Liver (tissue), 9 donors: ENCODE measurements around the gene PDLIM4. TPM values are rescaled to one million over a fixed set of nuclear protein-coding genes. Genes with fewer than 3 reads are reported as not detected.

Source experiments
- DNase-seq: peaks from one replicate; pipeline ENCODE4 v3.0.0-alpha.2; 2017; ENCODE audit warnings: low spot score
- H3K27ac ChIP-seq, 2 donors: one replicate each; pipeline ENCODE4 v1.7.0; 2013; ENCODE audit warnings: inconsistent platforms in 2 of 2, low read length in 2 of 2, control low read depth in 1 of 2, low read depth in 1 of 2, mild to moderate bottlenecking in 1 of 2
- H3K27me3 ChIP-seq, 4 donors: one replicate each; pipeline versions ENCODE4 v1.6.1 to v1.7.0; 2013; ENCODE audit warnings: low read length in 3 of 4, inconsistent platforms in 1 of 4, mild to moderate bottlenecking in 1 of 4, moderate library complexity in 1 of 4; ENCODE audit not compliant: control insufficient read depth in 4 of 4, insufficient read depth in 4 of 4
- H3K36me3 ChIP-seq, 4 donors: one replicate each; pipeline versions ENCODE4 v1.6.1 to v1.7.0; 2013; ENCODE audit warnings: low read length in 3 of 4, mild to moderate bottlenecking in 3 of 4, low read depth in 1 of 4, moderate library complexity in 1 of 4; ENCODE audit not compliant: control insufficient read depth in 4 of 4, insufficient read depth in 3 of 4
- H3K4me1 ChIP-seq, 4 donors: one replicate each; pipeline versions ENCODE4 v1.6.1 to v1.7.0; 2013; ENCODE audit warnings: low read length in 3 of 4, mild to moderate bottlenecking in 3 of 4, moderate library complexity in 1 of 4; ENCODE audit not compliant: control insufficient read depth in 4 of 4, insufficient read depth in 4 of 4
- H3K4me3 ChIP-seq, 3 donors: one replicate each; pipeline versions ENCODE4 v1.6.1 to v1.7.0; 2013; ENCODE audit warnings: low read length in 3 of 3, control low read depth in 1 of 3, low read depth in 1 of 3, mild to moderate bottlenecking in 1 of 3
- H3K9ac ChIP-seq, 2 donors: one replicate each; pipeline ENCODE4 v1.7.0; 2013; ENCODE audit warnings: low read length in 2 of 2, mild to moderate bottlenecking in 2 of 2, moderate library complexity in 2 of 2, control low read depth in 1 of 2, low read depth in 1 of 2
- H3K9me3 ChIP-seq, 4 donors: one replicate each; pipeline versions ENCODE4 v1.6.1 to v1.7.0; 2013; ENCODE audit warnings: low read length in 3 of 4; ENCODE audit not compliant: control insufficient read depth in 4 of 4
- CTCF ChIP-seq: fragments of 150-350 bp; IDR thresholded peaks from 2 replicates; pipeline ENCODE4 v1.5.1; 2017; ENCODE audit warnings: improper control_type of control experiment, low read depth, low read length; ENCODE audit not compliant: missing input control
- EGR1 ChIP-seq, 2 donors: IDR thresholded peaks; 2 replicates each; pipeline ENCODE4 v1.6.1; 2016 to 2018; ENCODE audit warnings: antibody characterized with exemption in 2 of 2, low read depth in 2 of 2
- GABPA ChIP-seq, 2 donors: IDR thresholded peaks in 1 of 2; conservative IDR thresholded peaks in 1 of 2; 2 replicates each; pipeline ENCODE4 v1.6.1; 2016; ENCODE audit warnings: antibody characterized with exemption in 2 of 2, mild to moderate bottlenecking in 1 of 2, moderate library complexity in 1 of 2
- HNF4G ChIP-seq: IDR thresholded peaks from 2 replicates; pipeline ENCODE4 v1.6.1; 2016; ENCODE audit warnings: antibody characterized with exemption
- JUND ChIP-seq, 2 donors: IDR thresholded peaks; 2 replicates each; pipeline ENCODE4 v1.6.1; 2016; ENCODE audit warnings: antibody characterized with exemption in 2 of 2
- MAX ChIP-seq: IDR thresholded peaks from 2 replicates; pipeline ENCODE4 v1.6.1; 2016; ENCODE audit warnings: antibody characterized with exemption
- REST ChIP-seq: IDR thresholded peaks from 2 replicates; pipeline ENCODE4 v1.6.1; 2016; ENCODE audit warnings: antibody characterized with exemption, mild to moderate bottlenecking
- SP1 ChIP-seq: IDR thresholded peaks from 2 replicates; pipeline ENCODE4 v1.6.1; 2018; ENCODE audit warnings: antibody characterized with exemption, mild to moderate bottlenecking
- TAF1 ChIP-seq: conservative IDR thresholded peaks from 2 replicates; pipeline ENCODE4 v1.6.1; 2016; ENCODE audit warnings: antibody characterized with exemption, mild to moderate bottlenecking
- YY1 ChIP-seq: IDR thresholded peaks from 2 replicates; pipeline ENCODE4 v1.6.1; 2016; ENCODE audit warnings: antibody characterized with exemption, mild to moderate bottlenecking
- ZBTB33 ChIP-seq: IDR thresholded peaks from 2 replicates; pipeline ENCODE4 v1.6.1; 2016; ENCODE audit warnings: antibody characterized with exemption
- WGBS: extraction: QIAGEN DNeasy Blood & Tissue Kit; methylation state at CpG from one replicate; pipeline ENCODE4 v1.1.7; 2013; 5-methylcytosine and 5-hydroxymethylcytosine counted together
- polyA plus RNA-seq, 2 donors: library from polyadenylated mRNA; stranded (reverse) in 1 of 2; unstranded in 1 of 2; fragments of 200-250 nt in 1 of 2; fragments of >200 nt in 1 of 2; fragmentation: Nextera tagmentation in 1 of 2; extraction: Ambion mirVana in 1 of 2; gene quantifications; one replicate each; pipeline versions ENCODE4 v1.2.1 to v1.2.3, GENCODE V29; 2013 to 2015
- total RNA-seq, 2 donors: library from RNA; depleted of rRNA; stranded (reverse); fragments of >200 nt; gene quantifications; one replicate each; pipeline ENCODE4 v1.2.3, GENCODE V29; 2014
- TF ChIP-seq, protein P1 (sequence below): IDR thresholded peaks from 2 replicates; pipeline ENCODE4 v1.6.1; 2016; ENCODE audit warnings: antibody characterized with exemption
- donor health status: healthy.
- donor health status: healthy.
- donor health status: healthy.
- donor health status: healthy.
- donor health status: healthy.

PDLIM4 gene
- total and polyA plus RNA-seq, 4 donors, result 0.25 to 0.93 (median 0.65) TPM

DNA sequence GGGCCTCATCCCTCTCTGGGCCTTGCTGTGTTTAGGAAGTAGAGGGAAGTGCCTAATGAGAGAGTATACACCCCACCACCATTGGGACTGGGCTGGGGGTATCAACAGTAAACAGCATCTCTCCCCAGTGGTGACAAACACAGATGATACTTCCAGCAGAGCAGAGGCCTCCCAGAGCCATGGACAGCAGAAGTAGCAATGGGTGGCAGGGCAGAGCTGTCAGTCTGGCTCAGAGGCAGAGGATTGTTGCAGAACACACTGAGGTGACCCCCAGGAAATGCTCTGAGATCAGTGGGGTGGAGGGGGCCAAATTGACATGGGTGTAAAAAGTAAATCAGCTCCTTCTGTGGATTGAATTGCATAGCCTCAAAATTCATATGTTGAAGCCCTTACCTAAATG, 17.7 kb upstream of the PDLIM4 start:
- peaks cover 0 to 10% (median 5%) of the 10 kb centered on the region in 4 donors for H3K4me1 ChIP-seq
- no peak for DNase-seq
- TF ChIP-seq, protein P1, sequence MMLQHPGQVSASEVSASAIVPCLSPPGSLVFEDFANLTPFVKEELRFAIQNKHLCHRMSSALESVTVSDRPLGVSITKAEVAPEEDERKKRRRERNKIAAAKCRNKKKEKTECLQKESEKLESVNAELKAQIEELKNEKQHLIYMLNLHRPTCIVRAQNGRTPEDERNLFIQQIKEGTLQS, result no peak
- TF ChIP-seq SP1 (no peak), HNF4G (no peak)

GRCh38 chr5:132243366-132243977, 14.0 kb upstream of the PDLIM4 start:
- no peak for DNase-seq
- Histone ChIP-seq H3K27me3 (no peaks in the 10 kb centered on the region), H3K36me3 (no peaks in the 10 kb centered on the region), H3K27ac (no peak overlapping the region), H3K9ac (no peak overlapping the region), H3K4me1 (no peaks in the 10 kb centered on the region), H3K9me3 (peaks cover 0 to 12% (median 7%) of the 10 kb centered on the region in 4 donors), H3K4me3 (no peak overlapping the region)
- 88% methylated on average over 3 of the region's 3 CpGs for WGBS
- no peak for TF ChIP-seq JUND (IDR thresholded peaks at IDR 0.05)
- TF ChIP-seq SP1, result no peak
- no peak for TF ChIP-seq TAF1
- no peak for TF ChIP-seq YY1
- TF ChIP-seq HNF4G, result no peak
- no peak for TF ChIP-seq REST
- TF ChIP-seq EGR1 (IDR thresholded peaks at IDR 0.05; ENCODE audit: low read depth in 2 of 2), result no peak
- TF ChIP-seq ZBTB33, result no peak
- TF ChIP-seq, protein P1, result no peak
- TF ChIP-seq MAX, result no peak
- no peak for TF ChIP-seq GABPA (IDR thresholded peaks at IDR 0.05 in 1 of 2, conservative IDR thresholded peaks at IDR 0.05 in 1 of 2)
- no peak for TF ChIP-seq CTCF

More for the DNA sequence above, 17.7 kb upstream of the PDLIM4 start:
- Histone ChIP-seq H3K9me3 (peaks cover 0 to 7% (median 4%) of the 10 kb centered on the region in 4 donors), H3K9ac (no peak overlapping the region), H3K36me3 (no peaks in the 10 kb centered on the region), H3K4me3 (no peak overlapping the region), H3K27ac (no peak overlapping the region), H3K27me3 (no peaks in the 10 kb centered on the region)
